ENCODE results near the gene MOB3C.

MOB3C gene

DNA sequence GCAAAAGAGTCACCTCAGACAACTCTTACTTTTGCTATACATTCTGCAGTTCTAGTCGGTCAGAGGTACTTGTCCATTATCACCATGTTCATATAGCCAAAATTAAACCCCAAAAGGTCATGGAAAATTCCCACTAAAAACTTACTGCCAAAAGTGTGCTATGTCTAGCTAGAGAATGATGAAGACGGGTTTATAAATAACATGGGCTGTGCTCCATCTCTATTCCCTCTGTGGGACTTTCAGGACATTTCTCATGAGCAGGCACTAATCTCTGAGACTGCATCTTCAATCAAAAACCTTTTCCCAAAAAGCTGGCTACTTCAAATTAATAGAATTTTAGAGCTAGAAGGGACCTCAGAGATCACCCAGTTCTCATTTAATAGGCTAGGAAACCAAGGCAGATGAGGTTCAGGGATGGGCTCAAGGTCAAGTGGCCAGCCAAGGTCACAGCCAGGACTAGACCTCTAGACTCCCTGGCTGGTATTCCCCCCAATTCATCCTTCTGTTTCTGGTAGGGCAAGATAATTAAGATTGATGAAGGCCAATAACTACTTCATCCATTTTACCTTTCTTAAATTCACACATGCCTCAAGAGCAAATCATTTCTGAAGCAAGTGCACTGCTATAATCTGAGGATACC is 21.0 kb upstream of the MOB3C start:
- no peak for DNase-seq

DNA sequence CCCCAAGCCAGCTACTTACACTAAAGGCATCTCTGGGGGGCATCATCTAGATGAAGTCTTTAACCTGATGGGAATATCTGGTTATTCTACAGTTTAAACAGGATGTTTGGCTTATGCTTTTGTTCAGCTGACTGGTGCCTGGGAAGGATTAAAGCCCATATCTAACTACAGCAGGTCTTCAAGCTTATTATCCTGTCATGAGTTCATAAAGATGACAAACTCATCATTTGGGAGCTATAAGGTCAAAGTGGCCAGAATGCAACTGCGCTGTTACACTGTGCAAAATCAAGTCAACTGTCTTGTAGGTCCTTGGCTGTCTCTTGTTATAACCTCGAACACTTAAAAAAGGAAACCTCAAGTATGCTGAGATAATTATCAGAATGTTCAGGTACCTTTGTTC is 18.6 kb upstream of the MOB3C start:
- DNase-seq: no peak

DNA sequence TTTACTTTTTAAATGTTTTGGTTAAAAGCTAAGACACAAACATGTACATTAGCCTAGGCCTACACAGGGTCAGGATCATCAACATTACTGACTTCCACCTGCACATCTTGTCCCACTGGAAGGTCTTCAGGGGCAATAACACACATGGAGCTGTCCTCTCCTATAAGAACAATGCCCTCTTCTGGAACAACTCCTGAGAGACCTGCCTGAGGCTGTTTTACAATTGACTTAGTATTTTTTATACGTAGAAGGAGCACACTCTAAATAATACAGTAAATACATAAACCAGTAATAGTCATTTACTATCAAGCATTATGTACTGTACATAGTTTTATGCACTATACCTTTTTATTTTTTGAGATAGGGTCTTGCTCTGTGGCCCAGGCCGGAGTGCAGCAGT is 14.1 kb upstream of the MOB3C start:
- no peak for DNase-seq

DNA sequence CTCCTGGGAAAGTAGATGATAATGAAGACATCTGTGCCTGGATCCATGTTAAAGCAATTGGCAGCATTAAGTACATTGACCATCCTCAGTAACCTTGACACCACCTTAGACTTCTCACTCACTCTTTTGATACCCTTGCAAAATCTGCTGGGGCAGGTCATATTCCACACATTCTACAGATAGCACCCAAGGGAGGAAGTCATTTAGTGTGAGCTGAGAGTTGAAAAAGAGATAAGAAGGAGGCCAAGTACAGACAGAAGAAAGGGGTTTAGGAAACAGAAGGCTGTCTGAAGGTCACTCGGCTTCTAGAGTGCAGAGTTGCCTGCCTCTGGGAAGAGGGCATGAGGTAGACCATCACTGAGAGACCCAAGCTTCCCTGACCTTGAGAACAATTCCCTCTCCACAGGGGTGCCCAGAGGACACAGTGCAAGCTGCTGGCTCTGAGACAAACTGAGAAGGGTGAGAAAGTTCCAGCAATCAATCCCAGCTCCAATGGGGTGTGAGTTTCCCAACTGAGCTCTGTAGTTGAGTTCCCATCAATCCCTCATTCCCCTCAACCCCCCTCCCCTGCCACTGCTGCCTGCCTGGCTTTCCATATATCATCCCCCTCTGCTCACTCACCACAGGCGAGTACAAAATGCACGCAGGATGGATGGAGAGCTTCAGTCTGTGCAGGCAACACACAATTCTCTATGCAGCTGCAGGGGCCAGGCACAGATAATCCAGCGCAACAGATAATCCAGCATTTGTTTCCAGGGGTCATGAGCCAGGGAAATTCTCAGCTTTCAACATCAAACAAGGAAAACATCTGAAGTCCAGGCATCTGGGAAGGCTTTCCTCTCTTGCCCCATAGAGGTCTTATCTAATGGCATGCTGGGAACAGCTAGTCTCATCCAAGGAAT is 7.4 kb upstream of the MOB3C start:
- no peak for DNase-seq

DNA sequence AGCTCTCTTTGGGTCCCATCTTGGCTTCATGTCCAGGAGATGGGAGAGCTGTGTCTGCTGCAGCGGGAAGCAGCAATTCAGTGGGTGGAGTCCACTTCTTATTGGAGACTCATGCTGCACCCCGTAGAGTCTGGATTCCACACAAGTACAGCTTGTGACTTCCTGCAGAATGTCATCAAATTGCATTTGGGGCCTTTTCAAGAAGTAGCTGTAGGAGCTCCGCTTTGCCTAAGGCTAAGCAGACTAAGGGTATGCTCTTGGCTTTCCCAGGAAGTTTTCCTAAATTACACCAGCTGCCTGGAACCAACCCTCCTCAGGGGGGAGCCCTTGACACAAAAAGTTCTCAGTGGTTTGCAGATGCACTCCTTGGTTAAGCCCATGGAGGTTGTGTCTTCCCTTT is 5.7 kb upstream of the MOB3C start:
- peak; percentile 37 for DNase-seq

DNA sequence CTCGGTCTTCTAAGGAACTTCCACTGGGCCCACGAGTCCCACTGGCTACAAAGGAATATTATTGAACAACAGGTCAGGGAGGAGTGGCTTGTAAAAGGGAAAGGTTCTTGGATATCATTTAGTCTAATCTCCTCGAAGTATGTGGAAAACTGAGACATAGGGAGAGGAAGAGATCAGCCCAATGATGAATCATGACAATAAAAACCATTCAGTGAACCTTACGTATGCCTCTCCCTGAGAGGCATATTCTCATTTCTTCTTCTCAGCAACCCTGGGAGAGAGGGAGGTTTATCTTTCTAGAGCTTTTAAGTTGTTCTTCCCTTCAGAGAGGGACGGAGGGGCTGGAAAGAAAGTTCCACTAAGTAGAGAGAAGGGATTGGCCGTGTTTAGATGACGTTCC is 5.3 kb upstream of the MOB3C start:
- DNase-seq: no peak

DNA sequence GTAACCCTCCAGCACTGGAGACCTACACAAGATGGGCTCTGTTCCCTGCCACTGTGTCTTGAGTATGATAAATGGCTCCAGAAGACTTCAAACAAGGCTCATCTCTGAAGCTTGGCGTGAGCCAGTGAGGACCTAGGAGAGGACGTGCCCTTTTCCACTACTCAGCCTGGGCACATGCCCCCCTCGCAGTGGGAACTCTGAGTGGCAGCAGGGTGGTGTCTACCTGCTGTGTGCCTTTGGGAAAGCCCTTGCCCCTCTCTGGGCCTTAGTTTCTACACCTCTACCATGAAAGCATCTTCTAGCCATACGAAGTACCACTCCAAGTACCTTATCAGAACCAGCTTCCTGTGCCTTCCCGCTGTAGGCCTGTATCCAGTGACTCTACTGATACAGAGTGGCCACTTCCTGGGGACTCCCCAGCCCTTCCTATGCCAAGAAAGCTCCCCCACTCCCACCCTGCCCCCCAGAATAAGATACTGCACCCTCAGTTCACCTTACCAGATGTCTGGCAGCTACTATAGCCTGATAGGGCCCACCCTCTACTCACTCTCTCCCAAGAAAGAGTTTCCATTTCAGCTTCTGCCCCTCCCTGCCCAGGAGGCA is 3.1 kb upstream of the MOB3C start:
- DNase-seq: no peak

DNA sequence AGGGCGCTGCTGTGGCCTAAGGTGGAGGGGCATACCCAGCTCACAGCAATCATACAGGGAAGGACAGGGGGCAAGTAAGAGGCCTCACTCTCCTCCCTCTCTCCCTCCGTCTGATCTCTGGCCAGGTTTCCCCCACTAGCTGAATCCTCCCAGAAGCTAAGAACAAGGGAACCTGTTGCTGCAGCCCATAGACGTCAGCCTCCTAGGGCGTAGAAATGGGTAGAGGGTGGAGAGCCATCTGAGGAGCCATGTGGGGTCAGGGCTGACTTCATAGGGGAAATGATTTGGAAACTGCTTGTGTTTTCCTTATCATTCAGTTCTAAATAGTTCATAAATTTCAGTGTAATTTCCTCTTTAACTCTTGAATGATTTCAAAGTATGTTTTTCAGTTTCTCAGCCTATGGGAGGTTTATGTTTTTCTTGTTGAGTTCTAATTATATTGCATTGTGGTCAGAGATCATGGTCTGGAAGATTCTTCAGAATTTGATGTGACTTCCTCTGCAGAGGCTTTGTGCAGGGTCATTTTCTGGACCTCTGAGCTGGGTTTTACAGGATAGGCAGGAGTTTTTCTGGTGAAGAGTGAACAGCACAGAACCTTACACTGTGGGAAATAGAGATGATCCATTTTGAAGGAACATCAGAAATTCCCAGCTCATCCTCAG is 2.3 kb upstream of the MOB3C start:
- DNase-seq: no peak

DNA sequence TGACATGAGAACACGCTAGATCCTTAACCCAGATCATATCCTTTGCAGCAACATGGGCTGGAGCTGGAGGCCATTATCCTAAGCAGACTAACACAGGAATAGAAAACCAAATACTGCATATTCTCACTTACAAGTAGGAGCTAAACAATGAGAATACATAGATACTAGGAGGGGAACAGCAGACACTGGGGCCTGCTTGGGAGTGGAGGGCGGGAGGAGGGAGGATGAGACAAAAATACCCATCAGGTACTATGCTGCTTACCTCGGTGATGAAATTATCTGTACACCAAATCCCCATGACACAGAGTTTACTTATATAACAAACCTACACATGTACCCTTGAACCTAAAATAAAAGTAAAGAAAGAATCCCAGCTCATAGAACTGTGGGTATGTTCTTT is 1.2 kb upstream of the MOB3C start:
- DNase-seq: no peak

DNA sequence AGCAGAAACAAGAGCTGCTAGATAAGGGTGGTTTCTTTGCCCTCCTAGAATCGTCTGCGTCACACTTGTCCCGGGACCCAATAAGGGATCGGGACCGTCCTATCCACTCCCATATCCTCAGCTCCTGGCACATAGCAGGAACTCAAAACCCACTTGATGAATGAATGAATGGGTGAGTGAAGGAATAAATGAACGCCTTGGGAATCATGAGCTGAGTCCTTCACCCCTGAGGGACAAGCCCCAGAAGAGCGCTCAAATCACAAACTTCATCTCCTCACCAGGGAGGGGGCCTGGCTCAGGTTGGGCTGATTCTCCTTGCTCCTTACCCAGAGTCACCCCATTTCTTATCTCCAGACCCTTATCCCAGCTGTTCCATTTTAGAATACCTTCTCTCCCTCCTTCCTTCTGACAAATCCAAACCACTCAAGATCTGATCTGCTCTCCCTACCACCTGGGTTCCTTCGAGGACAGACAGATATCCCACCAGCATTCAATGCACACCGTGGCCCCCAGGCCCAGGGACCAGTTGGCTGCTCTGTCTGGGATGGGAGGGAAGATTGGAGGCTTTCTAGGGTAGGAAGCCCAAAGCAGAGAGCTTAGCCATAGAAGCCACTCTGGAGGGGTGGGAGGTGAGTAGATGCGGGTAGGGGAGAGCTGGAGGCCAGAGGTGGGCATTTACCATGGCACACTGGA is 643 bp upstream of the MOB3C start:
- no peak for DNase-seq

DNA sequence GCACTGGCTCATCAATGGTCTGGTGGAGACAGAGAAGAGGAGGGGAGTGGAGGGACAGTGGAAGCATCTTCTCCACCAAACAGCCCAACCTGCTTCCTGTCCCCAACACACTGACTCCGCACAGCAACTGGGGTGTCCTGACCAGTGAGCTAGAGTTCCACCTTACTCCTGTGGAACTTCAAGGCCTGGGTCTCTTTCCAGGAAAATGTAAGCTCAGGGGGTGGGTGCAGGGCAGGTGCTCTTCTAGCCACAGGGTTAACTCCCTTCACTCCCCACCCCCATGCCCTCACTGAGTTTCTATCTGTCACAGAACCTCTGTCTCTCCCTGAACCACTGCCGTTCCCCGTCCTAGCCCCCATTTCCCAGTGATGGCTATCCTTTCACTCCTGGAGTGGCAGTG is 876 bp downstream of the MOB3C start:
- DNase-seq: no peak

DNA sequence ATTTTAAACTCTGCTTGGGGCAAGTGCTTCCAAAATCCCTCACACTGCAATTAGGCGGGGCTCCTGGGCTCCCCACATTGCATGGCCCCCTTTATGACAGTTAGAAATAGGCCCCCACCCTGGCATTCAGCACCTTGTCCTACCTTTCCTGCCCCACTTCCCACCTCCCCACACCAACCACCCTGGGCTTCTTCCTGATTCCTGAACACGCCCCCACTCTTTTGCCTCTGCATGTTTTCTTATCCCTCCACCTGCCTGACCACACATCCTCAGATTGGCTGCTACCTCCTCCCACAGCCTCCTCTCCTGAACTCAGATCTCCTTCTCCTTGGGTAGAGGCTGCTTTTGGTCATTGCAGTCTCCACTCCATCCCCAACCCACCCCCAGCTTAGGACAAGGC is 1.5 kb downstream of the MOB3C start:
- DNase-seq: no peak

DNA sequence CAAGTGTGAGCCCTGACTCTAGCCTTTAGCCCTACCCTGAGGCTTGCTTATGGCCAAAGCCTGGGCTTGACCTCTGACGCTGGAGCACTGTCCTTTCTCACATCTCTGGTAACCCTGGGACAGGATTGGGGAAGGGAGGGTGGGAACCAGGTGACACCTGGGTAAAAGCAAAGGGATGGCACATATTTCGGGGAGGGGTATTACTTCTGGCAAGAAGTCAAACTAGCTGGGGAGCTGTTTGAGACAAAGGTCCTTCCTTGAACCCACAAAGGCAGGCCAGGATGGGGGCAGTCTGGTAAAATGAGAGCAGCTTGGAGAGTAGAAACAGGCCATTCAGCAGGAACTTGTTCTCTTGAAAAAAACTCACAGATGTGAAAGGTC is 2.0 kb downstream of the MOB3C start:
- DNase-seq: no peak

DNA sequence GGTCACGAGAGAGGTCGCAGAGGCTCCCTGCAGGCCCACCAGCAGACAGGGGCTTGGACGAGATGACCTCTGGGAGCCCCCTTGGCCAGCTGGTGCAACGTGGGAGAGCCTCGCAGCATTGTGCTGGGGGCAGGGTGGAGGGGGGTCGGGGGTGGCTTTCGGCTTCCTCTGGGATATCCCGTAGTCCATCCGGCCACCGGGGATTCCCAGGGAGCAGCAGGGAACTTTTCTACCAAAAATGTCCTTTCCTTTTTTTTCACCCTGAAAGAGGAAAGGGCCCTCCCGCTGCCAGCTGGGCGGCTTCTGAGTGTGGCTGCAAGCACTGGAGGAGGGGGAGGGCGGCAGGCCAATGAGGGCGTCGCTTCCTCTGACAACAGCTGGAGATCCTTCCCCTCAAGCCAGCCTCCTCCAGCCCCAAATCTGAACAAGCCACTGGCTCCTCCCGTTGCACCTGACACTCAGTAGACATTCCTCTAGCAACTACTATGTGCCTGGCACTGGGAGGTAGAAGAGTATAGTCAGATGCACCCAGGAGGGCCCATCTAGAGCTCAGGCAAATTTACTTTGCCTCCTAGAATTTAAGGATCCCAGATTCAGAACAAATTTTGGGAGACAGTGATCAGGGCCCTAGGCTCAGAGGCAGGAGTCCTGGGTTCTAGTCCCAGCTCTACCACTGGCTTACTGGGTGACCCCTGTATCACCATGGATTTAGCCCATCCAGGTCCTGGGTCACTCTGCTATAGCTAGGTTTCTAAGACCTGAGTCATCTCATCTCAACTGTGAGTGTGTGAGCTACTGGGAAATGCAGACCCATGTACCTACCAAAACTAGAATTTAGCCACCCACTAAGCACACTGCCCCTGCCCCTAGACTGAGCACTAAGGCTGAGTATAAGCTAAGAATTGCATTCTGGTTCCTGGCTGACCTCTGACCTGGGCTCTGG is 2.7 kb downstream of the MOB3C start:
- no peak for DNase-seq

DNA sequence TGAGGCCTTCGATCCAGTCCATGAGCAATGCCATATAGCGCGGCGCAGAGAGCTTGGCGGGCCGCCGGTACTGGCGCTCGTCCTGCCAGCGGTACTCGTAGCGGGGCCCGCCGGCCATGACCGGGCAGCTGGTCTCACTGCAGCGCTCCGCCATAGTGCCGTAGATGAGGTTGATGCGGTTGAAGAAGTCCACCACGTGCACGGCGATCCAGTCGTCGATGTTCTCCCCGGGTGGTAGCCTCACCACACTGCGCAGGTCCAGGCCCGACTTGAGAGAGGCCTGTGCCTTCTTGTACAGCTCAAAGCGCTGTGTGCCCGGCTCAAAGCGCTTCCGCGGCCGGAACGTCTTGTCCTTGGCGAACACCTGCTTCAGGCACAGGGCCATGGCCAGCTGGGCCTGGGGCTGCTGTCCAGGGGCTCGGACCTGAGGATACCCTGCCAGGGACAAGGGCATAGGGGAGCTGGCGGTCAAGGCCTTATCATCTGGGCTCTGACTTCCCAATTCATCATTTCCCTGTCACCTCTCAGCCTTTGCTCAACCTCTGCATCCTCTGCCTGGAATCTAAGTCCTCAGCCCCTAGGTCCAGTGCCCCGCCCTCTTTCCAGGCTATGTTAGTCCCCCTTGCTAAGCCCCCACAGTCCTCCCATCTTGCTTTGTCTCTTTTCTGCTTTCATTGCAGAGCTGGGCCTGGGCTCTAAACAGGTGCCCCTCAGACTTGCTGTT is 3.5 kb downstream of the MOB3C start:
- no peak for DNase-seq

DNA sequence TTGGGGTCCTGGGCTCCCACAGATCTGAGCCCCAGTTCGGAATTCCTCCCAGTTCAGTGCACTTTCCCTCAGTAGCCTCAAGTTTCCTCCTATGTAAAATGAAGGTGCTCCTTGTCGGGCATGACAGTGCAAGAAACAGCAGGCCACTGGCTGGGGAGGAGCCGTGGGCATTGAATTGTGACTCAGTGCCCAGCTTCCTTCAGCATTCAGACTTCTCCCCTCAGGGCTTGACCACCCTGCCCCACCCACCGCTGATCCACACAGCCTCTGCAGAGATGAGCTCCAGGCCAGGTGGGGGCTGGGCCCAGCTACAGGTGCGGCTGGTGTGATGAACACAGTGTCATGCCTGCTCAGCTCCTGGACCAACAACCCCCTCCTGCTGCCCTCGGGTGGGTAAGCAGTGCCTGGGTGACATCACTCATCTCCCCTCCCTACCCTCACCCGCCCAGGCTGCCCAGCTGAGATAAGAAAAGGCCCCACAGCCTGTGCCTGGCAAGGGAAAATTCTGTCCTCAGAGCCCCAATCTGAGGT is 4.9 kb downstream of the MOB3C start:
- DNase-seq: no peak

DNA sequence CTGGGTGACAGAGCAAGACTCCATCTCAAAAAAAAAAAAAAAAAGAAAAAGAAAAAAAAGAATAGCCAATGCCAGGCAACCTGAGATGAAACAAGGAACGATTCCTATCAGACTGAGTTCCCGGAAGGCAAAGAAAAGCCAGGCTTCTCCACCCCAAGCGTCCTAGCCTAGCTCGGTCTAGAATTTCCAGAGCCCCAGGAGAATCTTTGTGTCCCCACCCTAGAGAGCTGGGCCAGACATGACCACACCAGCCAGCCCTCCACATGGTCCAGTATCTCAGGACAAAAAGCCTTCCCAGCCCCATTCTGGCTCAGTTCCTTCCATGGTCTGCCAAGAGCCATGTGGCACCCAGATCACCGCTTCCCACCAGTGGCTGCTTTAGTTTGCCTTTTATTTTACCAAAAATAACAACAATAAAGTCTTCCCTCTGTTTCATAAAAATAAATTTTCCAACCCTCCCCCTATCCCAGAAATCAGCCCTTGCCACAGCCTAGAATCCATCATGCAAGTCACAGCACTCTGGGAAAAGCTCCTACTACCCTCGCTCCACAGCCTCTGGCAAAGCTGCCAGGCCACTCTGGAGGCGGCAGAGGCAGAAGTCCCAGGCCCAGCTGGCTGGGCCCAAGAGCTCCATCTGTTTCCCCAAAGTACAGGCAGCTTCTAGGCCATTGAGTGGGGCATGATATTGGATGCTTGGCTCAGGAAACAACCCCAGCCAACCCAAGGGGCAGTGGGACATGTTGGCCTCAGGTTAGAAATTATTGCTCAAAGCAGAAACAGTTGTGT is 9.1 kb downstream of the MOB3C start:
- no peak for DNase-seq

DNA sequence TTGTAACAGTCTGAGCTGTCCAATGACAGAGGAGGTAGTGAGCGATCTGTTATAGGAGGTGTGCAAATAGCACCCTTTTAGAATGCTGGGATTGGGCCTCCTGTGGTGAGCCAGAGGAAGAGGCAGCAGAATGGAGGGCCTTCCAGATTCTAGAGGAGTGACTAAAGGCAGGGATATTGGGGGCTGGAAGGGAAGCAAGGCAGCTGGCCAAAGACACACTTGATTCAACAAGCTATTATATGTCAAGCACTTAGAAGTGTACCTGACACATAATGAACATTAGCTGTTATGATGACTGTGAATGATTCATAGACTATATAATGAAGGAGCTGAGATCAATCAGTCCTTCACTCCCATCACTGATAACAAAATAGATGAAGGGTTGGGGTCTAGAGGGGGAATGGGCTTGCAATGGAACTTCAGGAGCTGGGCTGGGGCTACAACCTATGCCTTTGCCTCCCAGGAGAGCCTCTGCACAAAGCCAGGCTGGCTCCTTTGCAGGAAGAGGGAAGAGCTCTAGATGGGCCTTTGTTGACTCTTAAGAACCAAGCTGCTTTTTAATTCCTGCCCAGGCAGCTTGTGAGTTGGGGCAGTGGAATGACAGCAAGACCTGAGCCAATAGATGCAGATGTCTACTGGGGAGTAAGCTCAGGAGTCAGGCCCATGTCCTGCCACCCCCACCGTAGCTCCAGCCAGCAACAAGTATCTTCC is 10.2 kb downstream of the MOB3C start:
- peak; percentile 71 for DNase-seq

DNA sequence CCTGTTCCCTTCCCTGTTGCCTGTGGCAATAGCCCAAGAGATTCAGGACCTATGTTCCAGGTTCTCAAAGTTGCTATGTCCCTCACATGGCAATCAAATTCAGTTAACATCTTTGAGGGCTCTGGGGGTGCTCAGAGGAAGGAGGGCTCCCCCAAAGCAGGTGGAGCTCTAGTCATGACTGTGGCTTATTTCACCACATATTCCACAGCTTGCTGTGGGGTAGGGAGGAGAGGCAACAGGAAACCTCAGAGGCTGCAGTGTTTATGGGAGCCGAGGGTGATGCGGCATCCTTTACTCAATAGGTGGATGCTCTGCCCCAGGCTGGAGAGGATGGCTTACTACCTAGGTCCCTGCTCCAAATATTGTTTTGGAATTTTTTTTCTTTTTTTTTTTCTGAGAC is 11.4 kb downstream of the MOB3C start:
- DNase-seq: no peak
